Peyer's patch (tissue), 4 donors: Measurements from ENCODE around the gene CD47. TPM values are rescaled to one million over a fixed set of nuclear protein-coding genes. Genes with fewer than 3 reads are reported as not detected.
A peak's percentile ranks its signal among the peaks of the same experiment; 100 is the strongest.

ENCODE experiments used
- DNase-seq, 3 donors: peaks; one replicate each; pipeline ENCODE4 v3.0.0-alpha.2; 2017 to 2019
- H3K27ac ChIP-seq, 4 donors: fragments of 200-600 bp; sonication (generic); one replicate each; pipeline ENCODE4 v1.5.1; 2016 to 2019
- H3K27me3 ChIP-seq, 2 donors: fragments of 200-600 bp; sonication (generic); one replicate each; pipeline ENCODE4 v1.5.1; 2019
- H3K36me3 ChIP-seq, 3 donors: fragments of 200-600 bp; sonication (generic); one replicate each; pipeline ENCODE4 v1.5.1; 2016 to 2019
- H3K4me1 ChIP-seq, 4 donors: fragments of 200-600 bp; sonication (generic); one replicate each; pipeline ENCODE4 v1.5.1; 2016 to 2019
- H3K4me3 ChIP-seq, 4 donors: fragments of 200-600 bp; sonication (generic); 1 replicate in 3 of 4; 2 replicates in 1 of 4; pipeline ENCODE4 v1.5.1; 2016 to 2019; ENCODE audit warnings: mild to moderate bottlenecking in 1 of 4
- H3K9me3 ChIP-seq, 4 donors: fragments of 200-600 bp; sonication (generic); one replicate each; pipeline ENCODE4 v1.5.1; 2016 to 2019; ENCODE audit warnings: mild to moderate bottlenecking in 1 of 4
- POLR2A ChIP-seq, 2 donors: fragments of 450-650 bp; IDR thresholded peaks; one replicate each; pipeline ENCODE4 v1.5.1; 2017; ENCODE audit warnings: antibody characterized with exemption in 2 of 2, mild to moderate bottlenecking in 2 of 2, moderate library complexity in 2 of 2
- total RNA-seq, 4 donors: library from RNA; depleted of rRNA; stranded (reverse); fragments of >200 nt; gene quantifications; one replicate each; pipeline ENCODE4 v1.1.0, GENCODE V29; 2016
- TF ChIP-seq, protein P1 (sequence below), 6 experiments: fragments of 450-650 bp in 4 of 6; fragments of 200-600 bp in 2 of 6; sonication (generic) in 1 of 6; IDR thresholded peaks; one replicate each; pipeline ENCODE4 v1.5.1; 2017 to 2019; ENCODE audit warnings: antibody characterized with exemption in 6 of 6, mild to moderate bottlenecking in 3 of 6, moderate library complexity in 1 of 6

CD47 gene
- total RNA-seq, 4 donors from 2014 or later = 50.1 to 55.7 (median 52.7) TPM

DNA sequence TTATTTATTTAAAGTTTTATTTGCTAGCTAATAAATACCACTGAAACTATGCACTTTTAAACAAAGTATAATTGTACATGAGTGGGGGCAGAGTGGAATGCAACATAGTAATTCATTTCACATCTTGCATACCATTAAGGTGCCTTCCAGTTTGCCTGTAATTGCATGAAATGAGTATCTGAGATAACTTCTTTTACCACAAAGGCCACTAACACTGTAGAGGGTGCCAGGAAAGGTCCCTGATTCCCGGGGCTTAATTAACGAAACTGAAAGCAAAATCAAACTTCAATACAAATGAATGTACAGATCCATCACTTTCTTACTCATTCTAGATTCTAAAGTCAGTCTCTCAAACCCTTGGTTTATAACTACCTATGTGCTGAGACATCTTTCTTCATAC, 2.1 kb downstream of the CD47 start:
- H3K4me1 ChIP-seq = peaks cover 0 to 15% (median 10%) of the 10 kb centered on the region in 4 donors
- no peaks in the 10 kb centered on the region for H3K27me3 ChIP-seq
- TF ChIP-seq, protein P1, sequence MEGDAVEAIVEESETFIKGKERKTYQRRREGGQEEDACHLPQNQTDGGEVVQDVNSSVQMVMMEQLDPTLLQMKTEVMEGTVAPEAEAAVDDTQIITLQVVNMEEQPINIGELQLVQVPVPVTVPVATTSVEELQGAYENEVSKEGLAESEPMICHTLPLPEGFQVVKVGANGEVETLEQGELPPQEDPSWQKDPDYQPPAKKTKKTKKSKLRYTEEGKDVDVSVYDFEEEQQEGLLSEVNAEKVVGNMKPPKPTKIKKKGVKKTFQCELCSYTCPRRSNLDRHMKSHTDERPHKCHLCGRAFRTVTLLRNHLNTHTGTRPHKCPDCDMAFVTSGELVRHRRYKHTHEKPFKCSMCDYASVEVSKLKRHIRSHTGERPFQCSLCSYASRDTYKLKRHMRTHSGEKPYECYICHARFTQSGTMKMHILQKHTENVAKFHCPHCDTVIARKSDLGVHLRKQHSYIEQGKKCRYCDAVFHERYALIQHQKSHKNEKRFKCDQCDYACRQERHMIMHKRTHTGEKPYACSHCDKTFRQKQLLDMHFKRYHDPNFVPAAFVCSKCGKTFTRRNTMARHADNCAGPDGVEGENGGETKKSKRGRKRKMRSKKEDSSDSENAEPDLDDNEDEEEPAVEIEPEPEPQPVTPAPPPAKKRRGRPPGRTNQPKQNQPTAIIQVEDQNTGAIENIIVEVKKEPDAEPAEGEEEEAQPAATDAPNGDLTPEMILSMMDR (IDR thresholded peaks at IDR 0.05) = no peak
- TF ChIP-seq POLR2A (IDR thresholded peaks at IDR 0.05) = no peak
- DNase-seq = no peak
- H3K27ac ChIP-seq = no peak overlapping the region
- no peaks in the 10 kb centered on the region for H3K36me3 ChIP-seq
- peak overlapping the region; percentile 93 to 97 (median 96) for H3K4me3 ChIP-seq
- H3K9me3 ChIP-seq = no peaks in the 10 kb centered on the region

DNA sequence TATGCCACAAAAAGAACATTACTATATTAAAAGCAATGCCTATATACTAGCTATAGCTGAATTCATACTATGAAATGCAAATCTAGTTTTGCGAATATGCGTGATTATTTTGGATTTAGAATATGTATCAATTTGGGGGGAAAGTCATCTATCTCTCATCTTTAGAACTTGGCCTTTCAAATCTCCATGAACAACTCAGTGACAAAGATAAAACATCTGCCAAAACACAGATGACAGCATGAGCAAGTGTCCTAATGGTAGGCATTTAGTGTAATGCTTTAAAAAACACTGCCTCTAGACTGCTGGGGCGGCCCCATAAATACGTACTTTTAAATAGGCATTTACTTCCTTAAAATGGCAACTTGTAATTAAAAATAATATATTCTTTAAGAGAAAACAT, 2.7 kb downstream of the CD47 start:
- TF ChIP-seq, protein P1 (IDR thresholded peaks at IDR 0.05) = no peak
- no peak for TF ChIP-seq POLR2A (IDR thresholded peaks at IDR 0.05)
- Histone ChIP-seq H3K4me1 (peaks cover 0 to 15% (median 10%) of the 10 kb centered on the region in 4 donors), H3K4me3 (peak overlapping the region in 1 of 4 donors; percentile 97)

DNA sequence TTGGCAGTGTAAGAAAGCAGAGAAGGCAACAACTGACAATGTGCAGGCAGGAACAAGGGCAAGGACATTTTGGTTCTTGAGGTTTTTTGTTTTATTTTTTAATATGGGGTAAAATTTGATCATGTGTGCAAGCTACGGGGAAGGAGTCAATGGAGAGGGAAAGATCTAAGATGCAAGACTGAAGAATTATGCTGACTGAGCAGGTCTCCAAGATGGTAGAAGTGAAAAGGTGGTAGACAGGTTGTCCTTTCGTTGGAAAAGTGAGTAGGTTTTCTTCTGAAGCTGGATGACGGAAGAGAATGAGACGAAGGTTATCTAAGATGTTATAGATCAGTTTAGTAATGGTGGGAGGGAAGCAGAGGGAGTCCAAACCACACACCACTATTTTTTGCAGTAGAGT, 4.2 kb downstream of the CD47 start:
- Histone ChIP-seq H3K4me1 (peaks cover 0 to 14% (median 9%) of the 10 kb centered on the region in 4 donors), H3K27me3 (no peaks in the 10 kb centered on the region), H3K4me3 (no peak overlapping the region), H3K27ac (no peak overlapping the region), H3K36me3 (no peaks in the 10 kb centered on the region), H3K9me3 (no peaks in the 10 kb centered on the region)
- no peak for TF ChIP-seq POLR2A (IDR thresholded peaks at IDR 0.05)
- TF ChIP-seq, protein P1 (IDR thresholded peaks at IDR 0.05) = no peak
- no peak for DNase-seq

More for the DNA sequence above, 2.7 kb downstream of the CD47 start:
- no peaks in the 10 kb centered on the region for H3K9me3 ChIP-seq
- H3K27me3 ChIP-seq = no peaks in the 10 kb centered on the region
- no peak for DNase-seq
- H3K36me3 ChIP-seq = no peaks in the 10 kb centered on the region
- H3K27ac ChIP-seq = no peak overlapping the region

DNA sequence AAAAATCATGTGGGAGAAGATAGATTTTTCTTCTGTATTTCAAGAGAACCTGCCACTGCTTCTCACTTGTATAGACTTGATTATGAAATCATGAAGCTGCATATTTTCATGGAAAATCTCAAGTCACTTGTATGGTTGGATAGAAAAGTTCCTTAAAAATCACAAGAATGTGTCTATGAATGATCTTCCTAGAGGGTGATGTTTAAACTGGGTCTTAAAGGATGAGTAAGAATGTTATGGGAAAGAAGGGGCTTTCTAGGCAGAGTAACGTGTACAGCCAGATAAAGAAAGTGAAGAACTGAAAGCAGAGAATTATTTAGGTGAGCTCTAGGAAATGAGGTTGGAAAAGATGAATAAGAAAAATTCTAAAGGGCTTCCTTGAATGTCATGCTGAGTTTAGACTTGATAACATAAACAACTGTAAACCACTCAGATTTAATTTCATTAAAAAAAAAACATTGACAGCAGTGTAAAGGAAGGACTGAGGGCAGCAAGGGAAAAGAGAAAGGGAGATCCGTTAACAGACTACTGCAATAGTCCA, 5.0 kb downstream of the CD47 start:
- TF ChIP-seq POLR2A (IDR thresholded peaks at IDR 0.05) = no peak
- TF ChIP-seq, protein P1 (IDR thresholded peaks at IDR 0.05) = no peak
- Histone ChIP-seq H3K4me3 (no peak overlapping the region), H3K9me3 (no peaks in the 10 kb centered on the region), H3K4me1 (peaks cover 0 to 10% (median 7%) of the 10 kb centered on the region in 4 donors), H3K36me3 (no peaks in the 10 kb centered on the region), H3K27ac (no peak overlapping the region), H3K27me3 (no peaks in the 10 kb centered on the region)
- DNase-seq = no peak

DNA sequence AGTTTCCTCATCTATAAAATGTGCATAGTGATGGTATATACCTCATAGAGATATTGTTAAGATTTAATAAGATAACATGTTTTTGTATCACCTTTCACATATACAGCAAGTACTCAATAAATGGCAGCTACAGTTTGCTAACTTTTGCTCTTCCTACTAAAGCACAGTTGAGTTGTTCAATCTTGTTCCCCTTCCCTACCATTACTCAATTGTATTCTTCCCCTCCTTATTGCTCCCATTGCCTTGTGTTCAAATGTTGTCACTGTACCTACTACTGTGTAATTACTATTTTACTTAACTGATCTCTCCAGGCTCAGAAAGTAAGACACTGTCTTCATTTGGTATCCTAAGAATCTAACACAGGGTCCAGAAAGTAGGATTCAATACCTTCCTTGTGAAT, 5.5 kb downstream of the CD47 start:
- no peak overlapping the region for H3K27ac ChIP-seq
- no peak for DNase-seq
- H3K36me3 ChIP-seq = no peaks in the 10 kb centered on the region
- H3K4me3 ChIP-seq = no peak overlapping the region
- TF ChIP-seq POLR2A (IDR thresholded peaks at IDR 0.05) = no peak
- TF ChIP-seq, protein P1 (IDR thresholded peaks at IDR 0.05) = no peak
- no peaks in the 10 kb centered on the region for H3K27me3 ChIP-seq
- H3K9me3 ChIP-seq = no peaks in the 10 kb centered on the region
- peaks cover 0 to 11% (median 8%) of the 10 kb centered on the region in 4 donors for H3K4me1 ChIP-seq
